Stimulated activated CD8-positive, alpha-beta memory T cell treated with anti-CD3 and anti-CD28 coated beads, Interleukin-2, amount 100 ng/mL, for 48 hours (primary cell): ENCODE measurements around the gene KLK12.

ENCODE experiments used
- DNase-seq, 2 donors: peaks; one replicate each; pipeline ENCODE4 v3.0.0-alpha.2; 2020; ENCODE audit warnings: low read depth in 2 of 2

KLK12 gene

DNA sequence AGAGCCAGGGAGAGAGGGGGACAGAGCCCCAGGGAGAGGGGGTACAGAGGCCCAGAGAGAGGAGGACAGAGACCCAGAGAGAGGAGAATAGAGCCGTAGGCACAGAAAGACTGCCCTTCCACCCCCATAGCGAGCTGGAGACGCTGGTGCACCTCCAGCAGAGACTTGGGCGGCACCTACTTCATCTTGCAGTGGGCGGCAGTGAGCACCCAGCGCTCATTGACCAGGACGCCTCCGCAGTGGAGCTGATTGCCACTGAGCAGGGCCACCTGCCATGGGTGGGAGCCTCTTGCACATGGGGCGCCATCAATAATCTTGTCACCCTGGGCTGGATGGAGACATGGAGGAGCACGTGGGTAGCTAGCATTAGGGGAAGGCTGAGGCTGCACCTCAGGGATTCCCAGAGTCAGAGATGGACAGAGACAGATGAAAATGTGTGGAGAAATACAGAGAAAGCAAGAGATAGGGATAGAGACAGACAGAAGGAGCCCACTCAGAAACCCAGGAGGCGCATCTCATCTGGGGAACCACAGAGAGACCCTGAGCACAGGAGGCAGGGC, 53.1 kb downstream of the KLK12 start:
- no peak for DNase-seq

- DNase-seq = no peak
Measured at GRCh38 chr19:50980208-50980607, 54.6 kb downstream of the KLK12 start.

- DNase-seq = no peak
Measured at GRCh38 chr19:50979758-50980157, 55.0 kb downstream of the KLK12 start.
